SK-N-SH treated with all-trans-retinoic acid at 6 μM for 48 hours (cell line): ENCODE data around the gene EML5.

ENCODE experiments used
- ATAC-seq: fragments of 200-7000 bp; cut with Tn5 transposase; 3 replicates; pipeline ENCODE4 v1.9.1; 2020; ENCODE audit warnings: mild to moderate bottlenecking, moderate library complexity
- ARNTL ChIP-seq: fragments of 450-650 bp; formaldehyde crosslinking; IDR thresholded peaks from 2 replicates; pipeline ENCODE4 v1.5.0; 2020; ENCODE audit warnings: low read depth, mild to moderate bottlenecking, moderate library complexity, borderline replicate concordance
- BACH2 ChIP-seq: fragments of 250-450 bp; sonication (Bioruptor Pico); IDR thresholded peaks from 2 replicates; pipeline ENCODE4 v1.9.0; 2021; ENCODE audit warnings: mild to moderate bottlenecking, borderline replicate concordance
- CREB5 ChIP-seq: fragments of 250-450 bp; sonication (Bioruptor Pico); IDR thresholded peaks from 2 replicates; pipeline ENCODE4 v1.5.1; 2020; ENCODE audit warnings: low read depth, mild to moderate bottlenecking, moderate library complexity
- CSDC2 ChIP-seq: fragments of 250-450 bp; sonication (Bioruptor Pico); IDR thresholded peaks from 2 replicates; pipeline ENCODE4 v1.5.0; 2020; ENCODE audit warnings: mild to moderate bottlenecking, moderate library complexity
- ESRRG ChIP-seq: fragments of 250-450 bp; sonication (Bioruptor Pico); IDR thresholded peaks from 2 replicates; pipeline ENCODE4 v1.6.1; 2021; ENCODE audit warnings: mild to moderate bottlenecking
- GLIS3 ChIP-seq: fragments of 250-450 bp; sonication (Bioruptor Pico); IDR thresholded peaks from 2 replicates; pipeline ENCODE4 v1.5.0; 2020; ENCODE audit warnings: mild to moderate bottlenecking, moderate library complexity
- ISL1 ChIP-seq: fragments of 250-450 bp; sonication (Bioruptor Pico); IDR thresholded peaks from 2 replicates; pipeline ENCODE4 v2.1.2; 2022; ENCODE audit warnings: mild to moderate bottlenecking, moderate library complexity
- OSR1 ChIP-seq: fragments of 250-450 bp; sonication (Bioruptor Pico); IDR thresholded peaks from 2 replicates; pipeline ENCODE4 v1.8.0; 2022; ENCODE audit warnings: moderate library complexity, mild to moderate bottlenecking, inconsistent platforms
- PATZ1 ChIP-seq: fragments of 250-450 bp; sonication (Bioruptor Pico); IDR thresholded peaks from 2 replicates; pipeline ENCODE4 v1.8.0; 2020; ENCODE audit warnings: mild to moderate bottlenecking, moderate library complexity, borderline replicate concordance
- POU6F1 ChIP-seq: fragments of 250-450 bp; sonication (Bioruptor Pico); IDR thresholded peaks from 2 replicates; pipeline ENCODE4 v1.8.0; 2021; ENCODE audit warnings: low read depth, mild to moderate bottlenecking, moderate library complexity, borderline replicate concordance
- PPARA ChIP-seq: fragments of 250-450 bp; sonication (Bioruptor Pico); IDR thresholded peaks from 2 replicates; pipeline ENCODE4 v1.5.0; 2020; ENCODE audit warnings: mild to moderate bottlenecking, borderline replicate concordance
- RARB ChIP-seq: fragments of 250-450 bp; sonication (Bioruptor Pico); IDR thresholded peaks from 2 replicates; pipeline ENCODE4 v1.8.0; 2021; ENCODE audit warnings: mild to moderate bottlenecking, moderate library complexity
- TCF4 ChIP-seq: fragments of 250-450 bp; sonication (Bioruptor Pico); IDR thresholded peaks from 2 replicates; pipeline ENCODE4 v1.8.0; 2021; ENCODE audit warnings: mild to moderate bottlenecking, moderate library complexity, borderline replicate concordance
- TOX ChIP-seq: fragments of 250-450 bp; sonication (Bioruptor Pico); IDR thresholded peaks from 2 replicates; pipeline ENCODE4 v1.8.0; 2021; ENCODE audit warnings: mild to moderate bottlenecking, moderate library complexity, borderline replicate concordance
- ZC3H10 ChIP-seq: fragments of 250-450 bp; sonication (Bioruptor Pico); IDR thresholded peaks from 2 replicates; pipeline ENCODE4 v1.5.1; 2021; ENCODE audit warnings: mild to moderate bottlenecking, moderate library complexity
- ZFP3 ChIP-seq: fragments of 250-450 bp; sonication (Bioruptor Pico); IDR thresholded peaks from 2 replicates; pipeline ENCODE4 v1.5.0; 2020; ENCODE audit warnings: mild to moderate bottlenecking, moderate library complexity
- ZFP30 ChIP-seq: fragments of 450-650 bp; formaldehyde crosslinking; IDR thresholded peaks from 2 replicates; pipeline ENCODE4 v1.5.0; 2022; ENCODE audit warnings: mild to moderate bottlenecking, moderate library complexity
- ZNF565 ChIP-seq: fragments of 450-650 bp; formaldehyde crosslinking; conservative IDR thresholded peaks from 2 replicates; pipeline ENCODE4 v1.5.0; 2020; ENCODE audit warnings: low read depth, mild to moderate bottlenecking, moderate library complexity
- ZNF70 ChIP-seq: fragments of 450-650 bp; formaldehyde crosslinking; IDR thresholded peaks from 2 replicates; pipeline ENCODE4 v1.5.0; 2020; ENCODE audit warnings: mild to moderate bottlenecking, moderate library complexity
- ZNF8 ChIP-seq: fragments of 450-650 bp; formaldehyde crosslinking; IDR thresholded peaks from 2 replicates; pipeline ENCODE4 v1.5.0; 2020; ENCODE audit warnings: mild to moderate bottlenecking, moderate library complexity
- TF ChIP-seq, protein P1 (sequence below): fragments of 250-450 bp; sonication (Bioruptor Pico); IDR thresholded peaks from 2 replicates; pipeline ENCODE4 v1.5.1; 2021; ENCODE audit warnings: mild to moderate bottlenecking, moderate library complexity
- TF ChIP-seq, protein P2 (sequence below): fragments of 250-450 bp; sonication (Bioruptor Pico); IDR thresholded peaks from 2 replicates; pipeline ENCODE4 v1.5.0; 2020; ENCODE audit warnings: mild to moderate bottlenecking, moderate library complexity

The EML5 gene

GRCh38 chr14:88660056-88660455 is 132.7 kb downstream of the EML5 start:
- TF ChIP-seq TOX (no peak), CREB5 (CRISPR knock-in tag) (no peak), TCF4 (CRISPR knock-in tag) (no peak), CSDC2 (CRISPR knock-in tag) (no peak), RARB (no peak), GLIS3 (CRISPR knock-in tag) (no peak), ZC3H10 (CRISPR knock-in tag) (no peak), ESRRG (no peak), ISL1 (CRISPR knock-in tag) (no peak), OSR1 (CRISPR knock-in tag) (no peak), ZNF565 (CRISPR knock-in tag) (no peak), ZNF8 (CRISPR knock-in tag) (no peak), PATZ1 (CRISPR knock-in tag) (no peak), ARNTL (CRISPR knock-in tag) (no peak), ZFP30 (CRISPR knock-in tag) (no peak), BACH2 (CRISPR knock-in tag) (no peak)
- TF ChIP-seq, protein P1, sequence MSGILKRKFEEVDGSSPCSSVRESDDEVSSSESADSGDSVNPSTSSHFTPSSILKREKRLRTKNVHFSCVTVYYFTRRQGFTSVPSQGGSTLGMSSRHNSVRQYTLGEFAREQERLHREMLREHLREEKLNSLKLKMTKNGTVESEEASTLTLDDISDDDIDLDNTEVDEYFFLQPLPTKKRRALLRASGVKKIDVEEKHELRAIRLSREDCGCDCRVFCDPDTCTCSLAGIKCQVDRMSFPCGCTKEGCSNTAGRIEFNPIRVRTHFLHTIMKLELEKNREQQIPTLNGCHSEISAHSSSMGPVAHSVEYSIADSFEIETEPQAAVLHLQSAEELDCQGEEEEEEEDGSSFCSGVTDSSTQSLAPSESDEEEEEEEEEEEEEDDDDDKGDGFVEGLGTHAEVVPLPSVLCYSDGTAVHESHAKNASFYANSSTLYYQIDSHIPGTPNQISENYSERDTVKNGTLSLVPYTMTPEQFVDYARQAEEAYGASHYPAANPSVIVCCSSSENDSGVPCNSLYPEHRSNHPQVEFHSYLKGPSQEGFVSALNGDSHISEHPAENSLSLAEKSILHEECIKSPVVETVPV (CRISPR knock-in tag) = no peak
- TF ChIP-seq, protein P2, sequence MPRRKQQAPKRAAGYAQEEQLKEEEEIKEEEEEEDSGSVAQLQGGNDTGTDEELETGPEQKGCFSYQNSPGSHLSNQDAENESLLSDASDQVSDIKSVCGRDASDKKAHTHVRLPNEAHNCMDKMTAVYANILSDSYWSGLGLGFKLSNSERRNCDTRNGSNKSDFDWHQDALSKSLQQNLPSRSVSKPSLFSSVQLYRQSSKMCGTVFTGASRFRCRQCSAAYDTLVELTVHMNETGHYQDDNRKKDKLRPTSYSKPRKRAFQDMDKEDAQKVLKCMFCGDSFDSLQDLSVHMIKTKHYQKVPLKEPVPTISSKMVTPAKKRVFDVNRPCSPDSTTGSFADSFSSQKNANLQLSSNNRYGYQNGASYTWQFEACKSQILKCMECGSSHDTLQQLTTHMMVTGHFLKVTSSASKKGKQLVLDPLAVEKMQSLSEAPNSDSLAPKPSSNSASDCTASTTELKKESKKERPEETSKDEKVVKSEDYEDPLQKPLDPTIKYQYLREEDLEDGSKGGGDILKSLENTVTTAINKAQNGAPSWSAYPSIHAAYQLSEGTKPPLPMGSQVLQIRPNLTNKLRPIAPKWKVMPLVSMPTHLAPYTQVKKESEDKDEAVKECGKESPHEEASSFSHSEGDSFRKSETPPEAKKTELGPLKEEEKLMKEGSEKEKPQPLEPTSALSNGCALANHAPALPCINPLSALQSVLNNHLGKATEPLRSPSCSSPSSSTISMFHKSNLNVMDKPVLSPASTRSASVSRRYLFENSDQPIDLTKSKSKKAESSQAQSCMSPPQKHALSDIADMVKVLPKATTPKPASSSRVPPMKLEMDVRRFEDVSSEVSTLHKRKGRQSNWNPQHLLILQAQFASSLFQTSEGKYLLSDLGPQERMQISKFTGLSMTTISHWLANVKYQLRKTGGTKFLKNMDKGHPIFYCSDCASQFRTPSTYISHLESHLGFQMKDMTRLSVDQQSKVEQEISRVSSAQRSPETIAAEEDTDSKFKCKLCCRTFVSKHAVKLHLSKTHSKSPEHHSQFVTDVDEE = no peak
- TF ChIP-seq, all 23 proteins: peak for 0

DNA sequence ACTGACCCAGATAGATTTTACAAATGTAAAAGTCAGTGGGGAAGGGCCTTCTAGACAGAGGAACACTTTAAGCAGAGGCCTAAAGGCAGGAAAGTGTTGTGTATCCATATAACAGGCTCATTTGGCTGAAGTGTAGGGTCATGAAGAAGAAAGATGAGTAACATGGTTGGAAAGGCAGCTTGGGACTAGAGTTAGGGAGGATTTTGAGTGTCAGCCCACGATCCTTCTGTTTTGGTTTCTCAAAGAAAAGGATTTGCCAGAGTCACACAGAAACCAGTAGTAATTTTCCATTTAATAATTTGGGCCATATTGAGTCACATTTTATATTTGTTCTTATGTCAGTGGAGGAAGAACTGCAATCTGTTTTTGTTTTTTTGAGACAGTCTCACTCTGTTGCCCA is 153.5 kb downstream of the EML5 start:
- no peak for TF ChIP-seq ARNTL (CRISPR knock-in tag)
- no peak for TF ChIP-seq ZNF8 (CRISPR knock-in tag)
- no peak for TF ChIP-seq POU6F1 (CRISPR knock-in tag)
- ATAC-seq = no peak

More at GRCh38 chr14:88660056-88660455, 132.7 kb downstream of the EML5 start:
- no peak for ATAC-seq

DNA sequence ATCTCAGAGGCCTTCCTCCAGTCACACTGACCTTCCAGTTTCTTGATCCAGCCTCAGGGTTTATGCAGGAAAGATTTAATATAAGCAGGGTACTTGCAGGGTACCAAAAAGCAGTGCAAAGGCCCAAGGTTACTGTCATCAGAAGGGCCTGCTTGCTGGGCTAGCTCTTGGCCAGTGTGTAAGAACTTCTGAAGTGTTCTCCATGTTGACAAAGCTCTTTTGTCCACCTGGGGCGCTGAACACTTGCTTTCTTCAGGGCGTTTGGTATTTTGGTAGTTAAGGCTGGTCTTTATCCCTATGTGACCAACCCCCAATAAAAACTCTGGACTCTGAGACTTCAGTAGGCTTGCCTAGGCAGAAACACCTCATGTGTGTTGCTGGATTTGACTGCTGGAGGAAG is 160.2 kb downstream of the EML5 start:
- no peak for ATAC-seq
- no peak for TF ChIP-seq ARNTL (CRISPR knock-in tag)
- TF ChIP-seq ZFP30 (CRISPR knock-in tag) = no peak
- TF ChIP-seq ZNF70 (CRISPR knock-in tag) = no peak
- TF ChIP-seq TCF4 (CRISPR knock-in tag) = no peak
- no peak for TF ChIP-seq OSR1 (CRISPR knock-in tag)
- no peak for TF ChIP-seq RARB
- TF ChIP-seq ZNF565 (CRISPR knock-in tag) = no peak
- no peak for TF ChIP-seq CSDC2 (CRISPR knock-in tag)
- no peak for TF ChIP-seq CREB5 (CRISPR knock-in tag)
- no peak for TF ChIP-seq PPARA (CRISPR knock-in tag)
- TF ChIP-seq ESRRG = no peak
- TF ChIP-seq ZC3H10 (CRISPR knock-in tag) = no peak
- TF ChIP-seq ZFP3 (CRISPR knock-in tag) = no peak
- no peak for TF ChIP-seq ZNF8 (CRISPR knock-in tag)
- no peak for TF ChIP-seq GLIS3 (CRISPR knock-in tag)
- TF ChIP-seq, protein P2 = no peak
- no peak for TF ChIP-seq ISL1 (CRISPR knock-in tag)
- no peak for TF ChIP-seq TOX
